ENCODE data around the gene SANBR. TPM values are rescaled to one million over a fixed set of nuclear protein-coding genes. Genes with fewer than 3 reads are reported as not detected.

The SANBR gene
- total RNA-seq, 1 experiment from 2014 or later: 10.1 TPM

DNA sequence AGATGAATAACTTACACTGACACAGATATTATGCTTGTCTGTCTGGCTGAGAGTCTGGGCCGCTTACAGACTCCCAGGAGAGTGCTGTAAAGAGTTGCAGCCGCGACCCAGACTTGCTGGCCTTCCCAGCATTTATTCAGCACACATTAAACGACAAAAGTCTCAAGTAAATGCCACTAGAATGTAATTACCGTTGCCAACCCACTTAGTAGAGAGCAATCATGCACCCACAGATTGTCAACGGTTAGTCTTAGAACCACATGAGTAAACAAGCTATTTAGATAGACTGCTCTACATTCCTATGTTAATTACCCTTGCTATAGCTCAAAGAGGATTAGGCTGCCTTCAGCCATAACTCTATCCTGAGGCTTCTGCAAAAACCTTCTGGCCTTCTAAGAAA is 48.5 kb downstream of the SANBR start:
- Histone ChIP-seq H3K9ac (ENCODE audit: extremely low read depth, insufficient read length, low read length) (no peak overlapping the region), H4K8ac (replicated peaks; ENCODE audit: insufficient read length, low read depth, low read length) (no peak overlapping the region), H3K27me3 (ENCODE audit: insufficient read depth, low read length) (no peaks in the 10 kb centered on the region), H3K14ac (ENCODE audit: insufficient read depth, low read length) (no peak overlapping the region), H3K23ac (ENCODE audit: insufficient read length, low read depth, low read length) (no peak overlapping the region), H4K91ac (ENCODE audit: insufficient read length, low read depth, low read length) (no peak overlapping the region), H3K79me1 (ENCODE audit: insufficient read depth, low read depth, low read length, poor library complexity, severe bottlenecking) (no peaks in the 10 kb centered on the region), H3K9me3 (ENCODE audit: control insufficient read depth, low read depth, low read length) (no peaks in the 10 kb centered on the region), H2BK20ac (ENCODE audit: low read depth, low read length, poor library complexity, severe bottlenecking) (no peak overlapping the region), H2BK15ac (ENCODE audit: low read depth, low read length) (no peak overlapping the region), H2BK120ac (ENCODE audit: low read depth, low read length, poor library complexity, severe bottlenecking) (no peak overlapping the region), H3K23me2 (ENCODE audit: insufficient read length, low read depth, low read length, poor library complexity, severe bottlenecking) (no peaks in the 10 kb centered on the region), H2AFZ (ENCODE audit: low read length) (no peak overlapping the region), H3K4me1 (ENCODE audit: insufficient read depth, low read length) (no peaks in the 10 kb centered on the region), H3T11ph (ENCODE audit: low read length) (no peak overlapping the region), H3K4ac (ENCODE audit: low read depth, low read length) (no peak overlapping the region), H2BK5ac (ENCODE audit: insufficient read length, low read length) (no peak overlapping the region), H3K56ac (ENCODE audit: insufficient read length, low read depth, low read length) (no peak overlapping the region), H2AK5ac (ENCODE audit: insufficient read length, low read length) (no peak overlapping the region), H4K20me1 (ENCODE audit: control insufficient read depth, insufficient read depth, insufficient read length) (no peaks in the 10 kb centered on the region), H2BK12ac (ENCODE audit: insufficient read length, low read depth, low read length) (no peak overlapping the region), H3K4me2 (ENCODE audit: insufficient read depth, insufficient read length, low read length) (no peak overlapping the region), H3K27ac (ENCODE audit: insufficient read length, low read depth, low read length) (no peak overlapping the region), H3K18ac (ENCODE audit: insufficient read length, low read depth, low read length) (no peak overlapping the region), H3K79me2 (ENCODE audit: insufficient read depth, low read length) (no peaks in the 10 kb centered on the region), H4K5ac (ENCODE audit: insufficient read length, low read depth, low read length) (no peak overlapping the region)
- DNase-seq: no peak
- H3K27me3 Mint-ChIP-seq (ENCODE audit: low read depth): no peaks in the 10 kb centered on the region
- H3K9me3 Mint-ChIP-seq: peaks cover 26 to 34% of the 10 kb centered on the region in 2 experiments
- H3K27ac Mint-ChIP-seq: no peak overlapping the region; a peak in 1 of 7 replicates
- no CpG with 5 or more reads among the region's 6 CpGs for WGBS (ENCODE audit: extremely low coverage, insufficient read length, low lambda C conversion rate)
- TF ChIP-seq CTCF (conservative IDR thresholded peaks at IDR 0.05): no peak
- peaks cover 2 to 3% of the 10 kb centered on the region in 2 experiments; a peak in 2 of 4 replicates for H3K4me1 Mint-ChIP-seq
- H3K36me3 Mint-ChIP-seq (ENCODE audit: insufficient read depth in 1 of 3, low read depth in 3 of 3): peaks cover 31 to 44% (median 44%) of the 10 kb centered on the region in 3 experiments
- no peak overlapping the region for H3K4me3 Mint-ChIP-seq

Other genes starting within 250 kb of the SANBR start
- 6.0 and 6.2 TPM in 2 replicates for gene REL, start 184.3 kb upstream of the SANBR start, total RNA-seq (2021)
- gene PEX13, start 48.2 kb upstream of the SANBR start, total RNA-seq (2021): 22.4 TPM in 2 replicates
- gene PUS10, start 47.6 kb upstream of the SANBR start, total RNA-seq (2021): 2.3 TPM in 2 replicates
- 8.0 and 8.5 TPM in 2 replicates for gene C2orf74, start 96.3 kb downstream of the SANBR start, total RNA-seq (2021)

Data from H9 (cell line).